EL (cell line): ENCODE results near the gene MORN1.

Experiments
- DNase-seq: peaks from one replicate; pipeline ENCODE4 v3.0.0-alpha.2; 2016

Gene MORN1

DNA sequence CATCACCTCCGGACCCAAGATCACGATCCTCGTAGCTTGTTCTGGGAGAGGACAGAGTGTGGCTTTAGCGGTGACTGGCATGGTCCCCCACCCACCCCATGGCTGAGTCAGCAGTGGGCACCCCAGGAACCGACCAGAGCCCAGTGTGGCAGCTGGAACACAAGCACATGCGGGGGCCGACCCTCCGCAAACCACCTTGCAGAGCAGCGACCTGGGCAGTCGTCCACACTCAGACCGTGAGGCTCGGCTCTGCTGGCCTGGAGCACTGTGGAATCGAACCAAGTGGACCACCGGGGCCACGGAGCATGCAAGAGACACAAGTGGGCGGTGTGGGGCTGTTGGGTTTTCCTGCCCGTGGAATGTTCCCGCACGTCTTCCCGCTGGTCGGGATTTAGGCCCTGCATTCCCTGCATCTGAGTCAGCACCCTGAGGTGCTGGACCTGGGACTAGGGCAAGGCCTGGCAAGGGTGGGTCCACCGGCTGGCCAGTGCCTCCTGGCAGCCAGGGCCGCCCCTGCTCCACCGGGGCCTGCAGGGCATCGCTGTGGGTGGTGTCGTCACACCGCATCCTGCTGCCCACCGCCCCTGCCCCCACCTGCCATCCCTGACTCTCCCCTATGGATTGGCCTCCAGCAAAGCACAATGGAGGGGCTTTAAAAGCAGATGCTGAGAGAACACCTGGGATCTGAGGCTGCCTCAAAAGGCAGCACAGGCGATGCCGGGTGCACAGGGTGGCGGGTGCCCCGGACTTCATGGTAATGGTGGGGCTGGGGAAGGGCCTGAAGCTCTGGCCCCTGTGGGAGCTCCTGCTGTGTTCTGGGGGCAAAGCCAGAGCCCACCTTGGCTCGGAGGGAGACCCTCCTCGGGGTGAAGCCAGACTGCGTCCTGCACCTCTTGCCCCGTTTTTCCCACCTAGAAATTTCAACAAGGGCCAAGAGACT, 18.5 kb downstream of the MORN1 start:
- peak; percentile 63 for DNase-seq

DNA sequence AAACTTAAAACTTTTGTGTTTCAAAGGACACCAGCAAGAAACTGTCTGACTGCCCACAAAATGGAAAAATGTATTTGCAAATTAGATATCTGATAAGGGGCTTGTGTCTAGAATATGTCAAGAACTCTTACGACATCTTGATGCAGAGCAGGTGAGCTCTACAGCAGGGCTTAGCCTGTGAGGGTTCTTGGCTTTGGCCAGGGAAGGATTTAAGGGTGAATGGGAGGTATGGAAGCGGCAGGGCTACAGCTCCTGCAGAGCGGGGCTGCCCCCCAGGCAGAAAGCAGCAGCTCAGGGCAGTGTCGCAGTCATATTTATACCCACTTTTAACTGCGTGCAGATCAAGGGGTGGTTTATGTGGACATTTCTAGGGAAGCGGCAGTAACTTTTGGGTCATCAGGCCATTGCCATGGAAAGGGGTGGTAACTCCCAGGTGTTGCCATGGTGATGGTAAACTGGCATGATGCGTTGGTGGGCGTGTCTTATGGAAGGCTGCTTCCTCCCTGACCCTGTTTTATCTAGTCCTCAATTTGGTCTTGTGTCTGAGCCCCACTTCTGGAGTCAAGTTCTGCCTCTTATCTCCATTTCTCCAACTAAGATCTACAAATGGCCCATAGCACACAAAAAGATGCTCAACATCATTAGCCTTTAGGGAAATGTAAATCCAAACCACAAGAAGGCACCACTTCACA, 23.2 kb downstream of the MORN1 start:
- no peak for DNase-seq

DNA sequence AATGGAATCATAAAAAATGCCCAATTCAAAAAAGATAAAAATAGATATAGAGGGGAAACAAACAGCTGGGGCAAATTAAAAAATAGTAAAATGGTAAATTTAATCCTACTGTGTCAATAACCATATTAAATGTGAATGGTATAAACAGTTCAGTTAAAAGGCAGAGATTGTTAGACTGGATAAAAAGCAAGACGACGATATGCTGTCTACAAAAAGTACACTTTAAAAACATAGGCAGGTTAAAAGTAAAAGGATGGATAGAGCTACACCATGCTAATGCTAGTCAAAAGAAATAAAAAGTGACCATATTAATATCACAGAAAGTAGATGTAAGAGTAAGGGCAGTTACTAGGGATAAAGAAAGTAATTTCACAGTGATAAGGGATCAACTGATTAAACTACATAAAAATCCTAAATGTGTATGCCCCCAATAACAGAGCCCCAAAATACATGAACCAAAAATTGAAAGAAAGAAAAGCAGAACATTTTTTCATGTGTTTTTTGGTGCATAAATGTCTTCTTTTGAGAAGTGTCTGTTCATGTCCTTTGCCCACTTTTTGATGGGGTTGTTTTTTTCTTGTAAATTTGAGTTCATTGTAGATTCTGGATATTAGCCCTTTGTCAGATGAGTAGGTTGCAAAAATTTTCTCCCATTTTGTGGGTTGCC, 27.4 kb downstream of the MORN1 start:
- DNase-seq = no peak

DNA sequence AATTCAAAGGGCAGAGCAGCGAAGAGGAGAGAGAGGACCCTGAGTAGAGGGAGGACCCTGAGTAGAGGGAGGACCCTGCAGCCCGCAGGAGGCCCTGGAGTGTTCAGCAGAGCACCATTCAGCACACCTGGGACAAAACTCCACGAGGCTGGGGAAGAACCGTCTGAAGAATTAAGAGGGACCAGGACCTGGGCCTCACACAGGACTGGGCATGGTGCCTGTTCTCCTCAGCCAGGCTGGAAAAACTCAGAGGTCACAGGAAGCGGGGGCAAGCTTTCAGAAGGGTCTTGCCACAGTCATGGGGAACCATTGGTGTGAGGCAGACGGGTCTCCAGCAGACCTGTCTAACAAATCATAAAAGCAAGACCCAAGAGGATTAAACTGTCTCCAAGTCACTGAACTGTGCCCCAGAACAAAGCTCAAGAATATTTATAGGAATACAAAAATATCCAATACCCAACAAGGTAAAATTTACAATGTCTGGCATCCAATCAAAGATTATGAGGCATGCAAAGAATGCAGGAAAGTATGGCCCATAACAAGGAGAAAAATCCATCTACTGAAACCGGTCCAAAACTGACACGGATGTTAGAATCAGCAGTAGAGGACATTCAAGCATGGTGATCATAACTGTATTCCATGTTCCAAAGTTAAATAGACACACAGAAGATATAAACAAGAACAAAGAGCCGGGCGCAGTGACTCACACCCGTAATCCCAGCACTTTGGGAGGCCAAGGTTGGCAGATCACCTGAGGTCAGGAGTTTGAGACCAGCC, 30.6 kb downstream of the MORN1 start:
- peak; percentile 26 for DNase-seq

DNA sequence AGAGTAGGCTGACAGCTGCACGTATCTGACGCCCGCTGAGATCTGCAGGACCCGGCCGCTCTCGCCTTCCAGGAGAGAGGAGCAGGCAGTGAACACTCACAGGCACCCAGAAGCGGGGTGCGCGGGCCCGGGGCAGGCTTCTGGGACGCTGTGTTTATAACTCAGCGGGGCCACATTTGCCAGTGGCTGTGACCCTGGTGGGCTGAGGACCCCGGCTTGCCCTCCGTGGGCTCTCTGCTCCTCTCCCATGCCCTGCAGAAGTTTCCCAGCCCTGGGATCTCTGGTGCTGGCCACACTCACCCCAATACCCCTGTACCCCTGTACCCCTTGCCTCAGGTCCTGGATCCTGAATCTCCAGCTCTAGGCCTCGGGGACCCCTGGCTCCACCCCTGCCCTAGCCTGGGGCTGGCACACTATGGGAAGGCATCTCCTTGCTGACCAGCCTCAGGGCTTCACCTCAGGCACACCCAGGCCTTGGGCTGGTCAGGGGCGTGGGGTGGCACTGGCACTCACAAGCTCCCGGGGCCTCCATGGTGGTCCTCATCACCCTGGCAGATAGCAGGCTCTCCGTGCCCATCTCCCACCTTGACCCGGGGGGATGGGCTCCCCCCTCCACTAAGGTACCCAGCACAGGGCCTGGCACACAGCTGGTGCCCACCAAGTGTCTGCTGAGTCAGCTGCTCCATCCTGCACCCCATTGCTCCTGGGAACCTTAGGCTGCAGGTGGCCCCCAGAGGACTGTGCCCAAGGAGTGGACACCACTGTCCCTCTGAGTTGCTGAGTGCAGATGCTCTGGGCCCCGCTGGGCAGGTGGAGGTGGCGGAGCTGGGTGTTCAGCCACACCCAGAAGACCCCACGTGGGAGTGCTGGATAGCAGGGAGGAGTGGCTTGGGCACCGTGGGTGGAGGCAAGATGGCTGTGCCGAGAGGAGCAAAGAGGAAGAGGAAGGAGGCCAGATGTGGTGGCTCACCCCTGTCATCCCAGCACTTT, 32.4 kb downstream of the MORN1 start:
- no peak for DNase-seq

DNA sequence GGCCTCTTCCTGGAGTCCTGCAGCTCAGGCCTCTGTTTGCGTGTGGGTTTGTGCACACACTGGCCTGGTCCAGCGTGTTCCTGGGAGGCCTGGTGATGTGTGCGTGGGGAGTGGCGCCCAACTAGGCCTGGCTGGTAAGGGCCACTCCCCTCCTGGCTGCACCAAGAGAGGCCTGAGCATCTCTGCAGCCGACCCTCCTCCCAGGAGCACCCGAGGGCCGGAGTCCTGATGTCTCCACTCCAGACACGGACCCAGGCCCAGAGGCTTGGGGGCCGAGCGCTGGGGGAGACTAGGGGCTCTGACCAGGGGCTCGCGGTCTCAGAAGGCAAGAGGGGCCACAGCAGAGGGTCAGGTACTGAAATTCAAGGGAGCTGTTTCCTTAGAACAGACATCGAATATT, 33.3 kb downstream of the MORN1 start:
- DNase-seq = no peak

DNA sequence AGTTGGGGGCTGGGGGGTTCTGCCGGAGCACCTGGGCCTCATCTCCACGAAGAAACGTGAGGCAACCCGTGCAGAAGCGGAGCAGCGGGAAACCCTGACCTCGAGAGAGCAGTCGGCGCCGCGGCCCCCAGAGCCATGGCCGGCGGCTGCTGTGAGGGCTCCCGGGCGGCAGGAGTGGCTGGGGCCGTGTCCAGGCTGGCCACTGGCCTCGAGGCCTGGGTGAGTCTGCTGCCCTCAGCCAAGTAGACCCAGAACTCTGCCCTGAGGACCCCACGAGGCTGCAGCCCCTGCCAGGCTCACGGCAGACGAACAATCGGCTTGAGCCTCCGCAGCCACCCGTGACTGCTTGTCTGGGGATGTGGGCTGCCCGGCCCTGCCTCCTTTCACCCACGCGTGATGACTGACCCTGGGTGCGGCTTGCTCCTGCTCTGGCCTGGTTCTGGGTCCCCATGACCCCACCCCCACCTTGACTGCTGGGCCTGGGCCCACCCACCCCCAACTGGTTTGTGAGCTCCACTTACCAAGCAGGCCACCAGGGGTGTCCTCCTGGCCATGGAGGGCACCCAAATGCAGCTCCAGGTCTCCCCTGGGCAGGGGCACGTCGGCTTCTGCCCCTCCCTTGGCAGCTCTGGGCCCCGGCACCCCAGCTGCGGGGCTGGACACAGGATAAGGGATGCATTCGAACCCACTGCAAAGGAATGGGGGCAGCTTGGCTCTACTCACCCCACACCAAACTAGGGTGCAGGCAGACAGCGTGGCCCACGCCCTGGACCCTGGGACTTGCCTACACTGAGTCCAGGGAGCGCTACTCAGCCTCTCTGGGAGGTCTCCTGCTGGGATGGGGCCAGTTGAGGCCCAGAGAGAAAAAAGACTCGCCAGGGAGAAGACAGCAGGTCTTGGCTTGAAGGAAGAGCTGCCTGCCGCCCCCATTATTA, 34.2 kb downstream of the MORN1 start:
- no peak for DNase-seq

DNA sequence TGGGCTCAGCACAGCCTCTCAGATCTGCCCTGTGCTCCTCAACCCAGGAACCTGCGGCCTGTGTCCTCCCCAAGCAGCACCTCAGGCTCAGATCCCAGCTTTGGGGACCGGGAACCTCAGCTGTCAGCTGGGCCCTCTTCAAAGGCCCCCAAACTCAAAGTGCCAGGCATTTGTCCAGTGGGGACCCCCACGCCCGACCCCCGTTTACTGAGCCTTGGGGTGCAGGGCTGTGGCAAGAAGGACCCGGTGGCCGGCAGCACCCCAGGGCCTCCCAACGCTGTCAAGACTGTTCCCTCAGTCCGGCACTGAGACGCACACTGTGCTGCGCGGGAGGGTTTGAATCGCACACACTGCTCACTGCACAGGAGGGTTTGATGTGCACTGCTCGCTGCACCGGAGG, 35.0 kb downstream of the MORN1 start:
- DNase-seq = no peak

DNA sequence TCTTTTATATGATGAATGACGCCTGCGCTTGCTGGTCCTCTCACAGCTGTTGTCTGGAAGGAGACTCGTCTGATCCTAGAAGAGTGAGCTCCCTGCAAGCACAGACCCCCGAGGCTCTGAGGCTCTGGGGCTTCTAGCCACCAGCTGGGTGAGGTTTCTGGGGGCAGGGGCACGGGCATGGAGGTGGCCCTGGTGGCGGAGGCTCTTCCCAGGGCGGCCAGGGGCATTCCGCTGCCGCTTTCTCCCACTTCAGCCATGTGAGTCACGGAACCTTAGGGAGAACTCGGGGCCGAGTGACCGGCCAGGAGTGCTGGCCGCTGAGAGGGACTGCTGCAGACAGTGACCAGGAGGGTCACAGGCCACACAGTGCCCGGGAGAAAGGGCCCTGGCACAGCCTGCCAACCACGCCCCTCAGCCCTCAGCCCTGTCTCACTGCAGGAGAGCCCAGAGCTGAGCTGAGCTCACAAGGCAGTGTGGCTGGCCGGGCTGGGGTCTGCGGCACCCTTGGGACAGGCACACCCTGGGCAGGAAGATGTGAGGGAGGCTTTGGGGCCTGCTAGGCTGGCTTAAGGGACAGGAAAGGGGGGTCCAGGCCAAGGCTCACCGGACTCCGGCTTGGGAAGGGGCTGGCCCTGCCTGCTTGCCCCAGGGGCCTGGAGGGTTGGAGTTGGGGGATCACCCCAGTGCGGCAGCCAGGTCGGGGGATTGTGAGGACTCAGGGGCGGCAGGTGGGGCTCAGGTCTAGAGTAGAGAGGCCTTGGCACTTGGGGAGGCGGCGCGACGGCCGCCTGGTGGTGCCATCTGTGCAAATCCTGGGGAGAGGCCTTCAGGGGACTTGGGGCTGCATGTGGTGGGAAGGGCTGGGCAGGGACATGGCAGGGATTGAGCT, 35.7 kb downstream of the MORN1 start:
- DNase-seq = no peak

DNA sequence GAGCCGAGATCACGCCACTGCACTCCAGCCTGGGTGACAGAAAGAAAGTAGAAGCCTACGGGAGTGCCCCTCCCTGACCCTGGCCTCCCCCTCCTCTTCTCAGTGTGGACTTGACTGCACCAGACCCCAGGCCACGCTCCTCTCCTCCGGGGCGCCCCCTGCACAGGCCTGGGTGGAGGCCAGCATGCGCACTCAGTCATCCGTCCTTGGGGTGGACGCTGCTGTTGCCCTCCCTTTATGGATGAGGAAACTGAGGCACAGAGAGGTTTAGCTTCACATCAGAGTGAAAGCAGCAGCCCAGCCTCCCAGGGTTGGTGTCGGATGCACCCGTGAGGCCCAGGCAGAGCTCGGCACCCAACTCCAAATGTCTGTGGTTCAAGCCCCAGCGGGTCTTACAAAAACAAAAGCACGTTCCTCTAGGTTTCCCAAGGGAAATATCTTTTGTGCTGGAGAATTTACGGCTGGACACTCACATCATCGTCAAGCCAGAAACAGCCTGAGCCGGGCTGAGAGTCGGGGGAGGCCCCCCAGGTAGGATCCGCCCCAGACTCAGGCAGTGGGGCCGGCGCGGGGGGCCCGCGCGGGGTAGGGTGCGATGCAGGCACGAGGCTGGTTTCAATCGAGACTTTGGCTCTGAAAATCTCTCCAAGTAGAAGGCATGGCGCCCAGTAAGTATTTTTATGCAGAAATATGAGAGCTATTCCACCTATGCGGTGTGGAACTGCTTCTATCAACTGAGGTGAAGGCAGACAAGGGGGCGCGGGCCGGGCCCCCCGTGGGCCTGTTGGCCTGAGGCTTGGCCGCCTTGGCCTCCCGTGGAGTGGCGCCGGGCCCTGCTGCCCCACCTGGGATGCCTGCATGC, 36.6 kb downstream of the MORN1 start:
- no peak for DNase-seq

DNA sequence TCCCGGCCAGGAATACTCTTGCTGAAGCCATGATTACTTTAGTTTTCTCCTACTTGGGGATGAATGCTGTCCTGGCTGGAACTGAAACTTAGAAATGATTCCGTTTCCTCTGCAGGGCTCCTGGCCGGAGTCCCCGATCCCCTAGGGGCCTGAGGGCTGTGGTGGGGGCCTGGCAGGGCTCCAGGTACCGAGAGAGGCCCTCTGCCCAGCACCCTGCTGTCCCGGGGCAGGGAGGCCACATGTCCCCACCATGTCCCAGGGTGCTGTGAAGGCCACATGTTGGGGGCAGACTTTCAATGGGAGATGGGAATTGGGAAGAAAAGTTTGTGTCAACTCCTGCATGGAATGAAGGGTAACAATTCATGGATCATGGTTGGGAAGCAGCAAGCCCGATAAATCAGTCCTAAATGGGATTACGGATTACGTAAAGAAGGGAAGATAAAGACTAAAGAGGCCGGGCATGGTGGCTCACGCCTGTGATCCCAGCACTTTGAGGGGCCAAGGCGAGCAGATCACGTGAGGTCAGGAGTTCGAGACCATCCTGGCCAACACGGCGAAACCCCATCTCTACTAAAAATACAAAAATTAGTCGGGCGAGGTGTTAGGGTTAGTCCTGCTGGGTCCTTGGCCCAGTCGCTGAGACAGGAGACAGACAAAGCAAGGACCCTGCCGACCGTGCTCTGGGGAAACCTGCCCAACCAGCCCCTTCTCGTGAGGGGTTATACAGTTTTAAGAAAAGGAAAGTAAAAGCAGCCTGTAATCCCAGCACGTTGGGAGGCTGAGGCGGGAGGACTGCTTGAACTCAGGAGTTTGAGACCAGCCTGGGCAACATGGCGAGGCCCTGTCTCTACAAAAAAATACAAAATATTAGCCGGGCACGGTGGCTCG, 37.6 kb downstream of the MORN1 start:
- DNase-seq = no peak

DNA sequence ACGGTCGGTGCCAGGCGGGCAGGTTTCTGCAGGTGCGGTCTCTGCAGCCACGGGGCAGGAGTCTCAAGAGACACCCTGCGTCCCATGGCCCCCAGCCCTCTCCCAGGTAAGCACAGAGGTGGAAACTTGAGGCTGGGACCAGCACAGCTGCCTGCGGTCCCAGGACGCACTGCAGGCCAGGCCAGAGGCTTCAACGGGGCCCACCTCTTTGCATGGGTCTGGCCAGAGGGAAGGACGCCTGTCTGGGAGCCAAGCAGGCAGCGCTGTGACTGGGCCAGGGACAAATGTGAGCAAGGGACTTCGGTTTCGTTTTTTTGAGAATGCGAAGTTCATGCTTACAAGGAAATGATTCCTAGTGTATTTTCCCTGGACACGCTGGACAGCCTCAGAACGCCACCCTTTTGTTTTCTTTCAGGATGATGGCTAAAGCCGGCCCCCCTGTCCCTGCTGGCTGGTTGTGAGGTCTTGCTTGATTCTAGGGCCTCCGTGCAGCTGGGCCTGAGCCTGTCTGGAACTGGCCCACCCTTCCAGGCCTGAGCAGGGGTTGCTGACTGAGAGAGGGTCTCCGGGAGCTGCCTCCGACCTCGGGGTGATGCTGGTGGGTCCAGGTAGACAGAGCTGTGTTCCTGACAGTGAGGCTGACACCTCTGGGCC, 38.3 kb downstream of the MORN1 start:
- DNase-seq = no peak

DNA sequence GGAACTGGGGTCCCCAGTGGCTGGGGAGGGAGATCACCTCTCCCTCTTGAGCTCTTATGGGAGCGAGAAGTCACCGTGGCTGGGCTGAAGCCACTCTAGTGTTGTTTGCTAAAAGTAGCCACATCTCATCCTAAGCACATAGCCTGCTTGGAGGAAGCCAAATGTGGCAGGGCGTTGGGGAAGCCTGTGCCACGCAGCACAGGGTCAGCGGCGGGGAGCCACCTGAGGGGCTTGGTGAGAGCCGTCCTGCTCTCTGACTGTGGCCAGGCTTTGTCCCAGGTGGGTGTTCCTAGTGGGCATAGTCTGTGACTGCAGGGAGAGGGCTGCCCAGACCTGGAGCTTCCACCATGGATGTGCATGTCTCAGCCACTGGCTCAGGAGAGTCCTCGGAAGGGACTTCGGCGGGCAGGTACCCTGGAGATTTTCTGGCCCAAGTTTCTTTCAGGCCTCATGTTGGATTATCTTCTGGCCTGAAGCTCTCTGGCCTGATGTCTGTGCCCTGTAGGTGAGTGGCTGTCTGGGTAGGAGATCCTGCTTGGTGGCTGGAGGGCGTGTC, 38.9 kb downstream of the MORN1 start:
- DNase-seq = no peak

DNA sequence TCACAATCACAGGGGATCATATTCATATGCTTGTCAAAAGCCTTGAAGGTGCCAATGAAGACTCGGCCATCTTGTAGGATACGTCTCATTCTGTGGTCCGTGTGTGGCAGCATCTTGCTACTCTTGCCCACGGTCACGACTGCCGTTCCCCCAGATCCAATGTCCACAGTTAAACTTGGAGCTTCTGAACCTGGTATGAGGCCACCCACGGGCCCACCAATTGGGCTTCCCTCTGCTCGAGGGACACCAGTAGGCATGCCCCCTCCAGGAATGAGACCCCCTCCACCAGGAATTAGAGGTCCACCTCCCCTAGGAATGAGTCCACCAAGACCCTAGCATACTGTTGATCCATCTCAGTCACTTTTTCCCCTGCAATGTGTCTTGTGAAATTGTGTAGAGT, 39.6 kb downstream of the MORN1 start:
- no peak for DNase-seq

DNA sequence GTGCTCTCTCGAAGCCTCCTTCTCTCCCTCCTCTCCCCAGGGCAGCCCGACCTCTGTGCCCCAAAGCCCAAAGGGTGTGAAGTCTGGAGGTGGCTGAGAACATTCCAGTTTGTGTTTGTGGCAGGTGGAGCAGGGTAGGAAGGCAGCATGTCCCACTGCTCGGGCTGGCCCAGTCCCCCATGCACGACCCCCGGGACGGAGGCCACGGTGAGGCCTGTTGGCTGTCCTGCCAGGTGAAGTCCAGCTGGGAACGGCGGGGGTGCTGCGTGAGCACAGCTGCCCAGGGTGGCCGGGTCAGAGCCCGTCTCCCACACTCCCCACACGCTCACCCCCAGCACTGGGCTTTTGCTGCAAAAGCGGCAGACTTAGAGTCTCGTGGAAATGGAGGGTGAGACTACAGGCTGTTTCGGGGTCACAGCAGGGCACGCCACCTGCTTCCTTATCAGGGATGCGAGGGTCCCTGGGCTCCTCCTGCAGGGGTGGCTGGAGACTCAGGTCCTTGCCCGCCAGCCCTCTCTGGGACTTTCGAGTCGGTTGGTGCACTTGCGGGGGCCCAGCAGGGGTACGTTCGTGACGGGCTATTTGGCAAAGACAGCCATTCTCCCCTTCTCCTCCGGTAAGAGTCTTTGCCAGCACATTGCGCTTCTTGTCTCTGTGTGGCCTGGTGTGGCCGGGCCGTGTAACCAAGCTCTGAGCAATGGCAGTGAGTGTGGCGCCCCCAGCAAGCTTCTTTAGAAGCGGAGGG, 40.3 kb downstream of the MORN1 start:
- DNase-seq = no peak

DNA sequence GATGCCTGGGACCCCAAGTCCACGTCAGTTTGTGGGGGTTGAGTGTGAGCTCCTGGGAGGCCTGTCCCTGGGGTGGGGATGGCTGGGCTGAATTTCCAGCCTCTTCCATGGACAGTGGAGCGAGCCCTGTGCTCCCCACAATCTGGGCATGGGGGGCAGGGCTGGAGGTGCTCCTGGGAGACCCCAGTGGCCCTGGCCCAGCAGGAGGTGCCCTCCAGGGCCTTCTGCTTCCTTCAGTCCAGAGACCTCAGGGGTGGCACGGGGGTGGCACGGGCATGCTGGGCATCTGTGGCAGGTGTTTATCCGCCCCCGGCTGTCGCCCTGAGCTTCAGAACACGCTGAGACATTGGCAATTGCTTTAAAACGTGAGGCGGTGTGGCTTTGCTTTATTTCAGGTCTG, 40.9 kb downstream of the MORN1 start:
- no peak for DNase-seq
